GM12891 (cell line): ENCODE data around the gene DCAF15.

ENCODE experiments used
- PAX5 ChIP-seq: IDR thresholded peaks from 2 replicates; pipeline ENCODE4 v1.6.1; 2011; ENCODE audit warnings: low read length, moderate library complexity, mild to moderate bottlenecking; ENCODE audit not compliant: insufficient read depth, severe bottlenecking
- POLR2A ChIP-seq: IDR thresholded peaks from 2 replicates; pipeline ENCODE4 v1.6.1; 2011; ENCODE audit warnings: low read depth, low read length, control low read depth
- POLR2AphosphoS5 ChIP-seq: IDR thresholded peaks from 2 replicates; pipeline ENCODE4 v1.6.1; 2011; ENCODE audit warnings: low read depth, low read length, control low read depth
- SPI1 ChIP-seq: IDR thresholded peaks from 2 replicates; pipeline ENCODE4 v1.6.1; 2011; ENCODE audit warnings: low read depth, low read length, control low read depth
- TAF1 ChIP-seq: IDR thresholded peaks from 2 replicates; pipeline ENCODE4 v1.6.1; 2011; ENCODE audit warnings: low read depth, low read length, control low read depth

DNA sequence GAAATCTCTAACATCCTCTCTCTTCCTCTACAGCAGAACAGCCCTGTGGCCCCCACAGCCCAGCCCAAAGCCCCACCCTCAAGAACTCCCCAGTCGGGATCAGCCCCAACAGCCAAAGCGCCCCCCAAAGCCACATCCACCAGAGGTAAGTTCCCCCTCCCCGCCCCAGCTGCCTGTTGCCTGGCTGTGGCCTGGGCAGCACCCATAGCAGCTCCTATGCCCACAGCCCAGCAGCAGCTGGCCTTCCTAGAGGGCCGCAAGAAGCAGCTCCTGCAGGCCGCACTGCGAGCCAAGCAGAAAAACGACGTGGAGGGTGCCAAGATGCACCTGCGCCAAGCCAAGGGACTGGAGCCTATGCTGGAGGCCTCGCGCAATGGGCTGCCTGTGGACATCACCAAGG, 31.8 kb upstream of the DCAF15 start:
- no peak for TF ChIP-seq POLR2A
- TF ChIP-seq POLR2AphosphoS5, result no peak
- TF ChIP-seq PAX5, result no peak
- TF ChIP-seq TAF1, result no peak
- TF ChIP-seq SPI1, result no peak
